GM12891 (cell line): Measurements from ENCODE around the gene ACSM6.

Source experiments
- DNase-seq: peaks from one replicate; pipeline ENCODE4 v3.0.0; 2011; ENCODE audit warnings: low spot score; ENCODE audit not compliant: insufficient read length
- FAIRE-seq: peaks from 2 replicates; lab custom pipeline; 2011; peaks lifted over from hg19 to GRCh38; lab: Jason Lieb, UNC
- PAX5 ChIP-seq: IDR thresholded peaks from 2 replicates; pipeline ENCODE4 v1.6.1; 2011; ENCODE audit warnings: low read length, moderate library complexity, mild to moderate bottlenecking; ENCODE audit not compliant: insufficient read depth, severe bottlenecking
- POLR2A ChIP-seq: IDR thresholded peaks from 2 replicates; pipeline ENCODE4 v1.6.1; 2011; ENCODE audit warnings: low read depth, low read length, control low read depth
- POLR2AphosphoS5 ChIP-seq: IDR thresholded peaks from 2 replicates; pipeline ENCODE4 v1.6.1; 2011; ENCODE audit warnings: low read depth, low read length, control low read depth
- POU2F2 ChIP-seq: IDR thresholded peaks from 2 replicates; pipeline ENCODE4 v1.6.1; 2011; ENCODE audit warnings: low read depth, mild to moderate bottlenecking, control low read depth, low read length, moderate library complexity
- SPI1 ChIP-seq: IDR thresholded peaks from 2 replicates; pipeline ENCODE4 v1.6.1; 2011; ENCODE audit warnings: low read depth, low read length, control low read depth
- TAF1 ChIP-seq: IDR thresholded peaks from 2 replicates; pipeline ENCODE4 v1.6.1; 2011; ENCODE audit warnings: low read depth, low read length, control low read depth

Gene ACSM6

GRCh38 chr10:95253007-95253406 lies 59.0 kb downstream of the ACSM6 start:
- DNase-seq (no peak), FAIRE-seq (no peak)
- TF ChIP-seq PAX5 (no peak), POLR2A (no peak), TAF1 (no peak), SPI1 (no peak), POU2F2 (no peak), POLR2AphosphoS5 (no peak)

GRCh38 chr10:95253686-95254085 lies 59.6 kb downstream of the ACSM6 start:
- no peak for TF ChIP-seq POU2F2
- no peak for TF ChIP-seq SPI1
- no peak for TF ChIP-seq POLR2AphosphoS5
- TF ChIP-seq PAX5, result no peak
- TF ChIP-seq TAF1, result no peak
- no peak for TF ChIP-seq POLR2A
- FAIRE-seq, result no peak
- DNase-seq, result no peak

GRCh38 chr10:95254629-95255028 lies 60.6 kb downstream of the ACSM6 start:
- FAIRE-seq (peak; percentile 28), DNase-seq (no peak)
- no peak for TF ChIP-seq SPI1
- TF ChIP-seq PAX5, result no peak
- TF ChIP-seq POLR2A, result no peak
- no peak for TF ChIP-seq TAF1
- no peak for TF ChIP-seq POLR2AphosphoS5

GRCh38 chr10:95256268-95256667 lies 62.2 kb downstream of the ACSM6 start:
- no peak for DNase-seq
- FAIRE-seq, result no peak
- no peak for TF ChIP-seq SPI1
- no peak for TF ChIP-seq TAF1
- TF ChIP-seq PAX5, result no peak
- TF ChIP-seq POLR2A, result no peak
- TF ChIP-seq POU2F2, result no peak
- TF ChIP-seq POLR2AphosphoS5, result no peak

GRCh38 chr10:95257849-95258248 lies 63.8 kb downstream of the ACSM6 start:
- DNase-seq (no peak), FAIRE-seq (no peak)
- TF ChIP-seq TAF1, result no peak
- no peak for TF ChIP-seq POLR2A

DNA sequence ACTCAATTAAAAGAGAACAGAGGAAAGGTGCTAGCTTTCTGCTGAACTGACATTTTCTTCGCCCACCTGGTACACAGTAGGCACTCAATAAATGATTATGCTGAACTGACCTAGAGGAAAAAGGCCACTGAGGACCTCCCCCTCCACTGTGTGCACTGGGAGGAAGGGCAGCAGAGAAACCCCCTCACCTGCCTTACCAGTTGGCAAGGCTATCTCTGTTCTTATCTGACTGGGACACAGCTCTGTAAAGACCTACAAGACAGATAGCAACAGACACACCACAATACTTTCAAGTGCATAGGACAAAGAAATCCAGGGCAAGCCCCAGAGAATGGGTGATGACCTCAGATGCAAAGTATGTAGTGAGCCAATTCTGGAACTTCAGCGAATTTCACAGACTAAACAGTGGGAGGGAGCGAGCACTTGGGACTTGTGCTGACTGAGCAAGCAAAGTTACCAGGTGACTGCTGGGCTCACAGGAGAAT lies 66.4 kb downstream of the ACSM6 start:
- no peak for DNase-seq
- no peak for FAIRE-seq
- TF ChIP-seq POLR2A (no peak), PAX5 (no peak), TAF1 (no peak), POLR2AphosphoS5 (no peak), SPI1 (no peak)

DNA sequence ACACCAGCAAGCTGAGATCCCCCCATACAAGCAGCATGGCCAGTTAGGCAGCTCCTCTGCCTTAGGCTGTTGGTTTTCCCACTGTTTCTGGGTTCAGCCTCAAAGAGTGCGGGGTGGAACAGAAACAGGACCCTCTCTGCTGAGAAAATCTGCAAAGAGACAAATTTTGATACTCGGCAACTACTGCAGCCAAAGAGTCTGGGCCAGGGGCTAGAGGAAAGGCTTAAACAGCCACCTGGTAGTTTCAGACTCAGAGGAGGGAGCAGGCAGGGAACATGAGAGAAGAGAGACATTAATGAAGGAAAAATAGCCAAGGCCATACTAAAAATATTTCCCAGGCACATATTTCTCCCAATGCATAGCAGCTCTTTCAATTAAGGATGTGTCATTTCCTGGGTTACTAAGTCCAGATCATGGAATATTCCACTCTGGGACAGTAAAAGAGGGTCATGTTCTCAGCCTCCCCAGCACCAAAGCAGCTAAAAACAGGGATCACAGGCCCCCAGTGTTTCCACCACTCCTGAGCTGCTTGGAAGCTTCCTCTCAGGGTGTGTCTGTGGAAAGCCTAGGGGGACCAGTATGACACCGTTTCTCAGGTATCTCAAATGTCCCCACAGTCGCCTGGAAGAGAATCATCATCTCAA lies 67.0 kb downstream of the ACSM6 start:
- DNase-seq (no peak), FAIRE-seq (no peak)
- TF ChIP-seq TAF1, result no peak
- no peak for TF ChIP-seq SPI1
- no peak for TF ChIP-seq POU2F2
- no peak for TF ChIP-seq PAX5
- TF ChIP-seq POLR2A, result no peak
- no peak for TF ChIP-seq POLR2AphosphoS5

DNA sequence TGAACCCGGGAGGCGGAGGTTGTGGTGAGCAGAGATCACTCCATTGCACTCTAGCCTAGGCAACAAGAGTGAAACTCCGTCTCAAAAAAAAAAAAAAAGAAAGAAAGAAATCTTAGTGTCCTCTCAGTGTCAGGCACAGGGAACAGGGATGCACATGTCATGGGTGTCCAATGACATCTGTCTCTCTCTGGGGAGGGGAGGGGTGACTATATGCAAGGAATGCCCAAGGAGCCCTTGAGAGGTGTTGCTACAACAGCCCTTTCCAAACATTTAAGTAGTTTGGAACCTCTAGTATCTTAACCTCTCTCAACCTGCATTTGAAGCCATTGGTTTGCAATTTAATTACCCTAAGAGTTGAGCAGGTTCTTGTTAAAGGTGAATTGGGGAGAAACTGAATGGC lies 67.9 kb downstream of the ACSM6 start:
- TF ChIP-seq PAX5 (no peak), SPI1 (no peak), POU2F2 (no peak), TAF1 (no peak), POLR2A (no peak), POLR2AphosphoS5 (no peak)
- FAIRE-seq, result no peak
- no peak for DNase-seq

DNA sequence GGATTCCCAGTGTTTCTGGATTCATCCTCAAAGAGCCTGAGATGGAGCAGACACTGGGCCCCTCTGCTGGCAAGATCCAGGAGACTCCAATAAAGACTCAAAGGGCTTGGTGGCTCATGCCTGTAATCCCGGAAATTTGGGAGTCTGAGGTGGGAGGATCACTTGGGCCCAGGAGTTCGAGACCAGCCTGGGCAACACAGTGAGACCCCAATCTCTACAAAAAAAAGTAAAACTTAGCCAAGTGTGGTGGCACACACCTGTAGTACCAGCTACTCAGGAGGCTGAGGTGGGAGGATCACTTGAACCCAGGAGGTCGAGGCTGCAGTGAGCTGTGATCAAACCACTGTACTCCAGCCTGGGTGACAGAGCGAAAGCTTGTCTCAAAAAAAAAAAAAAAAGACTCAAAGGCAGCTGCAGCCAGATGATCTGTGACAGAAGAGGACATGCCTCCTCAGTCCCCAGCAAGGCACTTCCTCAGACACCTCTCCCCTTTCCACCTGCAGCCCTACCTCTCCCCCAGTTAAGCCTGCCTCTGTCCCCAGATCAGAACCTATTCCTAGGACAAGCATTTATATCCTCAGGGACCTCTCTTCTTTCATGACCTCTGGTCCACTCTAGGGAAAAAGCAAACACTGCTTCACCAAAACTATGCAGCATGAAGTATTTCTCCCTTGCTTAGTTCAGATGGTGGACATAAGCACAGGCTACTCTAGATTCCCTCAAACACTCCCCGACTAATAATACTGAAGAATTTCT lies 68.9 kb downstream of the ACSM6 start:
- FAIRE-seq (no peak), DNase-seq (no peak)
- no peak for TF ChIP-seq SPI1
- TF ChIP-seq POLR2A, result no peak
- no peak for TF ChIP-seq POLR2AphosphoS5
- TF ChIP-seq PAX5, result no peak
- TF ChIP-seq TAF1, result no peak

DNA sequence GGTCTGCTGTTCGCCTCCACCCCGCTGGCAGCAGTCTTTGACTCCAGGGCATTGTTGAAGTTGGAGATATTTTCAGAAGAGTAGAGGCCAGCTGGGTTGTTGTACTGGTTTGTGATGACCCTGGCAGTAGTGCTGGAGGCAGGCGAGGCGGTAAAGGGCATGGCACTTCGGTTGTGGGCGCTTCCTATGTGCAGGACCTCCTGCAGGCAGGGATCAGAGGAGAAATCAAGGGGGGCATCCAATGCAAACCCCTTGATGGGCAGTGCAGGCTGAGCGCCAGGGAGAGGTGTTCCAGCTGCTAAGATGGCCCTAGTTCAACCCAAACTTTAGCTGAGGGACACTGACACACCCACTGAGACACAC lies 69.8 kb downstream of the ACSM6 start:
- TF ChIP-seq SPI1, result no peak
- no peak for DNase-seq
- no peak for FAIRE-seq
